Hepatocyte (in vitro differentiated cells): ENCODE measurements around the gene NUPR1.

ENCODE experiments used
- CTCF ChIP-seq: fragments of 200-600 bp; sonication (generic); IDR thresholded peaks from 2 replicates; pipeline ENCODE4 v1.5.1; 2016; ENCODE audit warnings: antibody characterized with exemption, mild to moderate bottlenecking; ENCODE audit not compliant: poor library complexity
- EZH2 ChIP-seq: fragments of 200-600 bp; sonication (generic); IDR thresholded peaks from 2 replicates; pipeline ENCODE4 v1.6.1; 2016; ENCODE audit warnings: antibody characterized with exemption, mild to moderate bottlenecking, borderline replicate concordance

GRCh38 chr16:28486266-28486665 lies 52.5 kb downstream of the NUPR1 start:
- TF ChIP-seq CTCF (no peak), EZH2 (no peak)
